ENCODE measurements around the gene DDX24. TPM values are rescaled to one million over a fixed set of nuclear protein-coding genes. Genes with fewer than 3 reads are reported as not detected.

Gene DDX24
- total RNA-seq, 1 experiment from 2014 or later = 187 TPM

DNA sequence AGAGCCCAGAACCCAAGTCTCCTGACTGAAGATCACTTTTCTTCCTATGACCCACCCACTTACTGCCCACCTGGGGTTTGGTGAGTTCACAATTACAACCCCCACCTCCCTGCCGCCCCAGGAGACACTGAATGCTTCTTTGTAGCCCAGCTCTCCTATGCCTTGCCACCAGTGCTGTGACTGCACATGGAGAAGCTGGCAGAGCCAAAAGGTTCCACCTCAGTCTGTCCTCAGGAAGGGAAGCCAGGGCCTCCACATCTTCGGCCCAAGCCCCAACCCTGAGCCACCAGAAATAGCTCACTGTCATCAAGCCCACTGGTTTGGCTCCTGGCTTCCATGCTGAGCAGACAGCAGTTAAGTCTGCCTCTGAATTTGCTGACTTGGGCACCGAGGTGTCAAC, 29.2 kb downstream of the DDX24 start:
- H3K27me3 ChIP-seq = no peaks in the 10 kb centered on the region
- no peak for DNase-seq
- peaks cover 82% of the 10 kb centered on the region for H3K36me3 ChIP-seq
- no peaks in the 10 kb centered on the region for H3K9me3 ChIP-seq (replicated peaks)
- H3K27ac ChIP-seq = no peak overlapping the region
- no peaks in the 10 kb centered on the region for H3K4me1 ChIP-seq
- H3K4me3 ChIP-seq = no peak overlapping the region

DNA sequence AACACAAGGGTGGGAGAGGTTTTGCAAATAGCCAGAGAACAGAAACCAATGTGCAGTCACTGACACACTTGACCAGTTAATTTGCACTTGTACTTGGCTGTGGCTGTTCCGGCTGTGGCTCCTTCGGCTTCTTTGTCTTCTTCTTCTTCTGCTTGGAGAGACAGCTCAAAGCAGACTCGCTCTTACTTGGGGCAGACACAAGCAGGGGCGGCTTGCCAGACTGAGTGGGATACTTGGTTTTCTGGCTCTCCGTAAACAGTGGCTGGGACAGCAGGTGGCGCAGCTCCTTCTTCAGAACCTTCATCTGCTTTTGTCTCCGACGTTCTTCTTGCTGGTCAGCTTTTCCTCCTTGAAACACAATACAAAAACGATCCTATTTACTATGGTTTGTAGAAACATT, 29.9 kb downstream of the DDX24 start:
- H3K4me1 ChIP-seq = no peaks in the 10 kb centered on the region
- H3K4me3 ChIP-seq = no peak overlapping the region
- no peaks in the 10 kb centered on the region for H3K9me3 ChIP-seq (replicated peaks)
- no peaks in the 10 kb centered on the region for H3K27me3 ChIP-seq
- no peak for DNase-seq
- no peak overlapping the region for H3K27ac ChIP-seq
- H3K36me3 ChIP-seq = peaks cover 78% of the 10 kb centered on the region

DNA sequence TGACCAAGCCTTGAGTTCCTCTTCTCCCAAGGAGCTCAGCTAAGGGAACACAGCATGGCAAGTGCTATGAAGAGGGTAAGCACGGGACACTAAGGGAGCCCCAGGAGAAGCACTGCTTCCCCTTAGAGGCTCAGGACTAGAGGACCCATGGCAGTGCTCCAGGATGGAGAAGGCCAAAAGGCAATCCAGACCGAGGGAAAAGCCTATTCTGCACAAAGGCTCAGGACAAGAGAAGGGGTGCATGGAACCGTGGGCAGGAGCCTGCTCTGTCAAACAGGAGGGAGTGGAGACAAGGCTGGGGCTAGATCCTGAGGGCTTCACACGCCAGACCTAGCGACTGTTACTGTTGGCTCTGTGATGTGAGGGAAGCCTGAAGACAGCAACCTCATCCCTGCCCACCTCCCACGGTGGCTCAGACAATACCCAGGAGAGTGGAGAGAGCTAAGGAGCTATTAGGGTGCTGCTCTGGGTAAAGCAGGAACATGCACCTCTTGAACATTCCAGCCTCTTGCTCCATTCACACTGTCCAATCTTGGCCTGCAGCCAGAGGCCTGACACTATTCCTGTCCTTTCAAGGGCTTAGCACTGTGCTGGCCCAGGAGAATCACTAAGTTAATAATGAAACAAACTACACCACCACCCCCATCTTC, 30.6 kb downstream of the DDX24 start:
- H3K27ac ChIP-seq = no peak overlapping the region
- no peaks in the 10 kb centered on the region for H3K27me3 ChIP-seq
- no peak overlapping the region for H3K4me3 ChIP-seq
- no peak for DNase-seq
- no peaks in the 10 kb centered on the region for H3K9me3 ChIP-seq (replicated peaks)
- peaks cover 71% of the 10 kb centered on the region for H3K36me3 ChIP-seq
- H3K4me1 ChIP-seq = no peaks in the 10 kb centered on the region

DNA sequence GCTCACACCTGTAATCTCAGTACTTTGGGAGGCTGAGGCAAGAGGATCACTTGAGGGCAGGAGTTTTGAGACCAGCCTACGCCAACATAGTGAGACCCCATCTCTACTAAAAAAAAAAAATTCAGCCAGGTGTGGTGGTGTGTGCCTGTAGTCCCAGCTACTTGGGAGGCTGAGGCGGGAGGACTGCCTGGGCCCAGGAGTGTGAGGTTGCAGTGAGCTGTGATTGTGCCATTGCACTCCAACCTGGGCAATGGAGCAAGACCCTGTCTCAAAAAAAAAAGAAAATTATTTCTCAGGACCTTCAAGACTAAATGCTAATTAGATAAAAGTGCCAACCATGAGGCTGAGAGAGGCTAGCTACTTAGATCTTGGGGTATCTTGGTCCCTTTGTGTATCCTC, 31.4 kb downstream of the DDX24 start:
- DNase-seq = no peak
- no peaks in the 10 kb centered on the region for H3K4me1 ChIP-seq
- H3K9me3 ChIP-seq (replicated peaks) = no peaks in the 10 kb centered on the region
- H3K4me3 ChIP-seq = no peak overlapping the region
- no peaks in the 10 kb centered on the region for H3K27me3 ChIP-seq
- H3K27ac ChIP-seq = no peak overlapping the region
- peaks cover 68% of the 10 kb centered on the region for H3K36me3 ChIP-seq

- H3K4me3 ChIP-seq = no peak overlapping the region
- peaks cover 63% of the 10 kb centered on the region for H3K36me3 ChIP-seq
- H3K4me1 ChIP-seq = no peaks in the 10 kb centered on the region
- no peaks in the 10 kb centered on the region for H3K9me3 ChIP-seq (replicated peaks)
- H3K27ac ChIP-seq = no peak overlapping the region
- peak in 1 of 2 experiments; percentile 26 for DNase-seq
- H3K27me3 ChIP-seq = no peaks in the 10 kb centered on the region
Measured at GRCh38 chr14:94048691-94049624, 32.0 kb downstream of the DDX24 start.

GRCh38 chr14:94047581-94047980, 33.4 kb downstream of the DDX24 start:
- peaks cover 52% of the 10 kb centered on the region for H3K36me3 ChIP-seq

DNA sequence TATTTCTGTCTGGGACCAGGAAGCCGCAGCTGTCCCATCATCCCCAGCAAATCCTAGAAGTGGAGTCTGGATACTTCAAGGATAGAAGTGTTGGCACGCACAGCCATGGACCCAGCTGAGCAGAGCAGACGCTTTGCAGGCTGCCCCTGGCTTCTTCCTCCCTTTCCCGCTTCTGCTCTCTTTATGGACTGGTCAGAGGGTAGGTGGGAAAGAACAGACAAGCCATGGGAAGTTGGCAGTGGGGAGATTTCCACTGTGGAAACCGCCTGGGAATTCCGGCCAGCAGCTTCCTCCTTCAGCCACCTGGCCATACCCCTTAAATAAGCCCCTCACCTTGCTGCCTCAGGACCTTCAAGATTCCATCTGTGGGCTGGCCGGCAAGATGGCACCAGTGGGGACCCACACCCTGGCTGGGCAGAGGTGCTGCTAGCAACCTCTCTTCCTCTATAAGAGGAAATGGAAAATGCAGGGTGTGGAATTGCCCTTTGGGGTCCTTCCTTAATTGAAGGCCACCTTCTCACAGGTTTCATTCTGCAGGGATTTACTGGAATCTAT, 34.2 kb downstream of the DDX24 start:
- Histone ChIP-seq H3K4me3 (no peak overlapping the region), H3K4me1 (no peaks in the 10 kb centered on the region), H3K9me3 (replicated peaks) (no peaks in the 10 kb centered on the region), H3K36me3 (peaks cover 44% of the 10 kb centered on the region), H3K27ac (no peak overlapping the region), H3K27me3 (no peaks in the 10 kb centered on the region)
- DNase-seq = no peak

More at GRCh38 chr14:94047581-94047980, 33.4 kb downstream of the DDX24 start:
- Histone ChIP-seq H3K27me3 (no peaks in the 10 kb centered on the region), H3K9me3 (replicated peaks) (no peaks in the 10 kb centered on the region), H3K27ac (no peak overlapping the region), H3K4me1 (no peaks in the 10 kb centered on the region), H3K4me3 (no peak overlapping the region)
- no peak for DNase-seq

- Histone ChIP-seq H3K4me3 (no peak overlapping the region), H3K36me3 (peaks cover 34% of the 10 kb centered on the region), H3K4me1 (no peaks in the 10 kb centered on the region), H3K27ac (no peak overlapping the region), H3K27me3 (no peaks in the 10 kb centered on the region), H3K9me3 (replicated peaks) (no peaks in the 10 kb centered on the region)
- no peak for DNase-seq
Measured at GRCh38 chr14:94045563-94046345, 35.2 kb downstream of the DDX24 start.

DNA sequence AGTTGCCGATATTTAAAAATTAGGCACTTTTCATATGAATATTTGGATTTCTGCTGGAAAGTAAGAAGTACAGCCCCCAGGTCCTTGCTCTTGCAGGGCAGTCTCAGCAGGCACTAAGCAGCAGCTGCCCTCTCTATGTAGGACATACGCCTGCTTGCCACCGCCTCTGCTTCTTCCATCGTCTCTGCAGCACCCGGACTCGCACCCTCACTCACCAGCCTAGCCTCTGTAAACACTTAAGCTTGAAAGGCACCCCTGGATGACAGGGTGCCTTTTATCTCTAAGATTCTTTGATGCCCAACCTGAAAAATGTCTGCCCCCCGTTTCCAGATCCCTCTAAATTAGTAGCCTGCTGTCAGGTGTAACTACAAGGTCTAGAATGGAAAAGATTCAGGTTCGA, 35.9 kb downstream of the DDX24 start:
- Histone ChIP-seq H3K4me1 (no peaks in the 10 kb centered on the region), H3K27me3 (no peaks in the 10 kb centered on the region), H3K9me3 (replicated peaks) (no peaks in the 10 kb centered on the region), H3K27ac (no peak overlapping the region), H3K36me3 (peaks cover 30% of the 10 kb centered on the region), H3K4me3 (no peak overlapping the region)
- DNase-seq = no peak

DNA sequence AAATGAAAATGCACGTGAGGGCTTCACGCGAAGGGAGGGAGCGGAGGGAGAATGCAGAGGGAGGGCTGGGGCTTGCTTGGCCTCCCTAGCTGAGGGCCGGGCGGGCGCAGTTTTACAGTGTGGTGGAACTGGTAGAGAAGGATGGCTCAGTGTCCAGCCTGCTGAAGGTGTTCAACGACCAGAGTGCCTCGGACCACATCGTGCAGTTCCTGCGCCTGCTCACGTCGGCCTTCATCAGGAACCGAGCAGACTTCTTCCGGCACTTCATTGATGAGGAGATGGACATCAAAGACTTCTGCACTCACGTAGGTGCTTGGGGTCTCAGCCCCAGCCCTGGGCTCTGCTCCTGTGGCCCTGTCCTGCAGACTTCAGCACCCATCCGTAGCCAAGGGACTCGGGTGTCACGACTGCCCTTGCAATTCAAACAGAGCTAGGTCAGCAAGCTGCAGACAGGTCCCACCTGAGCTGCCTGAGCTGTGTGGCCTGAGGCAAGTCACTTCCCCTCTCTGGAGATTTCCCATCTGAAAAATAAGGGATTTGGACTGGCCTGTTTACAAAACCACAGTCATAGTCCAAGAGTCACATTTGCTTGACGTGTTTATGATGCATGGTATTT, 36.4 kb downstream of the DDX24 start:
- Histone ChIP-seq H3K4me3 (no peak overlapping the region), H3K27ac (no peak overlapping the region), H3K4me1 (no peaks in the 10 kb centered on the region), H3K27me3 (no peaks in the 10 kb centered on the region), H3K9me3 (replicated peaks) (no peaks in the 10 kb centered on the region), H3K36me3 (peaks cover 25% of the 10 kb centered on the region)
- DNase-seq = no peak

DNA sequence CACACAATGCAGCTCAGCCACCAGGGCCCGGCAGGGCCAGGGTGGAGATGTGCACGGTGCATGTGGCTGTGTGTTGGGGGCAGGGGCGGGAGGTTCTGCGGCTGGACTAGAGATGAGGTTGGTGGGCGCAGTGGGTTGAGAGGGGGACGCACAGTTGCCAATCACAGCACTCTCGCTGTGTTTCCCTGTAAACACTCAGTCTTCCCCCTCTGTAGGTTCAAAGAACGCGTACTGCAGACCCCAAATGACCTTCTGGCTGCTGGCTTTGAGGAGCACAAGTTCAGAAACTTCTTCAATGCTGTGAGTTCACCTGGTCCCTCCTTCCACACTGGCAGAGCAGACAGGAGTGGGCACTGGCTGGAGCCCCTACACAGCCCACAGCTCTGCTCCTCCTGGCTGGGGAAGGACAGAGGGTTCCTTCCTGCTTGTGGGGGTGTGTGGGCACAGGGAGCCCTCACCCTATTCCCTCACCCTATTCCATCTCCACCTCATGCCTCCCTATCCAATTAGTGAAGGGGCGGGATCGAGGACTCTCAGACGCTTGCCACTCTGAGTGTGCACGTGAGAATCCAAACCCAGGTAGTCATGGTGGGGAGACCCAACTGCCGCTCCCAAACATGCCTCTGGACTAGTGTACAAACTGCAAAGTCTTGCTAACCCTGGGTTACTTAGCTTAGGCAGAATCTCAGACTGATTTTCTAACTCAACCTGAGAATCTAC, 37.1 kb downstream of the DDX24 start:
- H3K36me3 ChIP-seq = peaks cover 19% of the 10 kb centered on the region

GRCh38 chr14:94043111-94043755, 37.8 kb downstream of the DDX24 start:
- H3K4me3 ChIP-seq = no peak overlapping the region
- H3K27me3 ChIP-seq = no peaks in the 10 kb centered on the region
- no peaks in the 10 kb centered on the region for H3K9me3 ChIP-seq (replicated peaks)
- no peak for DNase-seq
- H3K27ac ChIP-seq = no peak overlapping the region
- H3K36me3 ChIP-seq = peaks cover 14% of the 10 kb centered on the region
- H3K4me1 ChIP-seq = no peaks in the 10 kb centered on the region

More for the DNA sequence above, 37.1 kb downstream of the DDX24 start:
- no peaks in the 10 kb centered on the region for H3K9me3 ChIP-seq (replicated peaks)
- H3K4me3 ChIP-seq = no peak overlapping the region
- no peak overlapping the region for H3K27ac ChIP-seq
- H3K4me1 ChIP-seq = no peaks in the 10 kb centered on the region
- DNase-seq = no peak
- no peaks in the 10 kb centered on the region for H3K27me3 ChIP-seq

DNA sequence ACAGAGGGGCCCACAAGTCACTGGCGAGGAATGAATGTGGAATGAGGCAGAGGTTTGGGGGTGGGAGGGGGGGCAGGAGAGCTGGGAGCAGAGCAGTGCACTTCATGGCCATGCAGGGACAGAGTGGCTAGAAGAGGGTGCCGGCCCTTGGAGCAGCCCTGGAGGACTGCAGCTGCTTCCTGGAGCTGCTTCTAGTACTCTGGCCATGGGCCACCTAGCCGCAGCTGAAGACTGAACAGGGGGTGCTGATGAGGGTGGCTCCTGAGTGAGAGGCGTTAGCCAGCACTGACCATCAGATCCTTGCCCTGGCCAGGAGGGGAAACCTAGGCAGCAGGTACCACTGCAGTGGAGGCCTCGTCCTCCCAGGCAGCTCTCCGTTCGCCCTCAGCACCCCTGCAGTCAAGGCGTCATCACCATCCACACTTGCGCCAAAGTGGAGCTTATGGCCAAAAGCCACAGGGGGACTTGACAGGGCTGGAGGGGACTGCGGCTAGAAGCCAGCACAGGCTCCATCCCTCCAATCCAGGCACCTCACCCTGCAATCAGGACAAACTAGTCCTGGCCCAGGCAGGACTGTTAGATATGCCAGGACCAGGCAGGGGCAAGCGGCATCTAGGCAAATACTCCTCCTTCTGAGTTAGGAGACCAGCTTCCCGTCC, 38.4 kb downstream of the DDX24 start:
- H3K4me3 ChIP-seq = no peak overlapping the region
- H3K4me1 ChIP-seq = no peaks in the 10 kb centered on the region
- H3K36me3 ChIP-seq = peaks cover 7% of the 10 kb centered on the region
- no peak for DNase-seq
- H3K27ac ChIP-seq = no peak overlapping the region
- no peaks in the 10 kb centered on the region for H3K27me3 ChIP-seq
- no peaks in the 10 kb centered on the region for H3K9me3 ChIP-seq (replicated peaks)

Measured in SJCRH30 (cell line).